SJCRH30 (cell line): ENCODE results near the gene ZNF280B. TPM values are rescaled to one million over a fixed set of nuclear protein-coding genes. Genes with fewer than 3 reads are reported as not detected.
A peak's percentile ranks its signal among the peaks of the same experiment; 100 is the strongest.
"Not testable (repeated sequence)": the region's sequence is repeated elsewhere in the genome, so short reads cannot be mapped to it uniquely, and the experiment has no call there.

Experiments
- DNase-seq, 2 experiments: peaks; one replicate each; pipeline ENCODE4 v3.0.0-alpha.2; 2015 to 2020
- H3K27ac ChIP-seq: fragments of 250-450 bp; sonication (Bioruptor Pico); 2 replicates; pipeline ENCODE4 v1.5.1; 2020; ENCODE audit warnings: mild to moderate bottlenecking, moderate library complexity
- H3K27me3 ChIP-seq: fragments of 250-450 bp; sonication (Bioruptor Pico); 2 replicates; pipeline ENCODE4 v1.5.1; 2020; ENCODE audit warnings: mild to moderate bottlenecking, moderate library complexity
- H3K36me3 ChIP-seq: fragments of 250-450 bp; sonication (Bioruptor Pico); 2 replicates; pipeline ENCODE4 v1.5.1; 2020; ENCODE audit warnings: mild to moderate bottlenecking, moderate library complexity
- H3K4me1 ChIP-seq: fragments of 250-450 bp; sonication (Bioruptor Pico); 2 replicates; pipeline ENCODE4 v1.5.1; 2020; ENCODE audit warnings: mild to moderate bottlenecking, moderate library complexity
- H3K4me3 ChIP-seq: fragments of 250-450 bp; sonication (Bioruptor Pico); 2 replicates; pipeline ENCODE4 v1.5.1; 2020; ENCODE audit warnings: mild to moderate bottlenecking, moderate library complexity
- H3K9me3 ChIP-seq: fragments of 250-450 bp; sonication (Bioruptor Pico); replicated peaks from 2 replicates; pipeline ENCODE4 v1.5.1; 2020; ENCODE audit warnings: mild to moderate bottlenecking, moderate library complexity
- total RNA-seq: library from RNA; depleted of rRNA; stranded (reverse); fragments of >200 nt; shearing (Covaris generic); gene quantifications from 2 replicates; pipeline ENCODE4 v1.2.3, GENCODE V29; 2014; rRNA removed

The ZNF280B gene
- total RNA-seq, 1 experiment from 2014 or later: 0.24 TPM

- Histone ChIP-seq H3K27ac (no peak overlapping the region), H3K9me3 (peaks cover 9% of the 10 kb centered on the region; the same call in 1 of the 2 replicates), H3K36me3 (no peaks in the 10 kb centered on the region), H3K4me1 (peaks cover 5% of the 10 kb centered on the region; the same call in 1 of the 2 replicates), H3K27me3 (no peaks in the 10 kb centered on the region), H3K4me3 (no peak overlapping the region)
- DNase-seq: no peak
Measured at GRCh38 chr22:22454997-22455396, 53.5 kb downstream of the ZNF280B start.

GRCh38 chr22:22452996-22453686, 55.4 kb downstream of the ZNF280B start:
- peaks cover 5% of the 10 kb centered on the region; the same call in 1 of the 2 replicates for H3K4me1 ChIP-seq
- H3K36me3 ChIP-seq: no peaks in the 10 kb centered on the region
- peaks cover 3% of the 10 kb centered on the region; the same call in 1 of the 2 replicates for H3K9me3 ChIP-seq
- H3K27me3 ChIP-seq: no peaks in the 10 kb centered on the region
- H3K4me3 ChIP-seq: no peak overlapping the region
- H3K27ac ChIP-seq: no peak overlapping the region
- DNase-seq: no peak

GRCh38 chr22:22452211-22452610, 56.3 kb downstream of the ZNF280B start:
- peak; percentile 39 to 76 for DNase-seq
- no peaks in the 10 kb centered on the region for H3K36me3 ChIP-seq
- H3K9me3 ChIP-seq: no peaks in the 10 kb centered on the region
- no peak overlapping the region for H3K4me3 ChIP-seq
- no peaks in the 10 kb centered on the region for H3K27me3 ChIP-seq
- H3K4me1 ChIP-seq: peaks cover 6% of the 10 kb centered on the region
- H3K27ac ChIP-seq: no peak overlapping the region

GRCh38 chr22:22450343-22450839, 58.2 kb downstream of the ZNF280B start:
- DNase-seq: peak in 1 of 2 experiments; percentile 25
- Histone ChIP-seq H3K9me3 (no peaks in the 10 kb centered on the region), H3K27me3 (no peaks in the 10 kb centered on the region), H3K36me3 (no peaks in the 10 kb centered on the region), H3K4me1 (peaks cover 17% of the 10 kb centered on the region), H3K4me3 (no peak overlapping the region), H3K27ac (no peak overlapping the region)

GRCh38 chr22:22449819-22450218, 58.7 kb downstream of the ZNF280B start:
- Histone ChIP-seq H3K9me3 (no peaks in the 10 kb centered on the region), H3K36me3 (no peaks in the 10 kb centered on the region), H3K27me3 (no peaks in the 10 kb centered on the region), H3K4me1 (peaks cover 17% of the 10 kb centered on the region), H3K4me3 (no peak overlapping the region), H3K27ac (no peak overlapping the region)
- peak in 1 of 2 experiments; percentile 35 for DNase-seq

DNA sequence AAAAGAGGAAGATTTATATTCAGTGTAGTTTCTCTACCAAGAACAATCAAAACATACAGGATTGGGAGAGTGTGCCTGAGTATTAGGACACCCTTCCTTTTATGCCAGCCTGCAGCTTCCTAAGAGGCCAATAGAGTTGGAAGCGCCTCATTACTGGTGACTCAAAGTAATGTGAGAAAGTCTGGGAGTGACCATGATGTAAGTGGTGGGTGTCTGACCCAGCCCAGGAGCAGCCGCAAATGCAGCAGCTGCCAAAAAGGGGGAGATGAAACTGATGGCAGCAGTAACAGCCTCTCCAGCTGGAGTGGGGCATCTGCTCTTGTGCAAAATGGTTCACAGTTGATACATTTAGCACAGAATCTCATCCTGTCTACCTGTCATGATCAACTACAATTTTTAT, 62.0 kb downstream of the ZNF280B start:
- Histone ChIP-seq H3K36me3 (no peaks in the 10 kb centered on the region), H3K27me3 (no peaks in the 10 kb centered on the region), H3K9me3 (no peaks in the 10 kb centered on the region; the same call in 1 of the 2 replicates), H3K27ac (no peak overlapping the region), H3K4me1 (peaks cover 15% of the 10 kb centered on the region), H3K4me3 (no peak overlapping the region)
- DNase-seq: peak; percentile 83 to 91

DNA sequence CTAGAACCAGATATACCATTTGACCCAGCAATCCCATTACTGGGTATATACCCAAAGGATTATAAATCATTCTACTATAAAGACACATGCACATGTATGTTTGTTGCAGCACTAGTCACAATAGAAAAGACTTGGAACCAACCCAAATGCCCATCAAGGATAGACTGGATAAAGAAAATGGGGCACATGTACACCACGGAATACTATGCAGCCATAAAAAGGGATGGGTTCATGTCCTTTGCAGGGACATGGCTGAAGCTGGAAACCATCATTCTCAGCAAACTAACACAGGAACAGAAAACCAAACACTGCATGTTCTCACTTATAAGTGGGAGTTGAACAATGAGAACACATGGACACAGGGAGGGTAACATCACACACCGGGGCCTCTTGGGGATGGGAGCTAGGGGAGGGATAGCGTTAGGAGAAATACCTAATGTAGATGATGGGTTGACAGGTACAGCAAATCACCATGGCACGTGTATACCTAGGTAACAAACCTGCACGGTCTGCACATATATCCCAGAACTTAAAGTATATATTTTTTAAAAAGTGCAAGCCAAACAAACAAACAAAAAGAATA, 64.4 kb downstream of the ZNF280B start:
- not testable (repeated sequence) for DNase-seq, H3K27ac ChIP-seq, H3K36me3 ChIP-seq, H3K9me3 ChIP-seq, H3K4me3 ChIP-seq, H3K27me3 ChIP-seq
- peaks cover 13% of the 10 kb centered on the region for H3K4me1 ChIP-seq

DNA sequence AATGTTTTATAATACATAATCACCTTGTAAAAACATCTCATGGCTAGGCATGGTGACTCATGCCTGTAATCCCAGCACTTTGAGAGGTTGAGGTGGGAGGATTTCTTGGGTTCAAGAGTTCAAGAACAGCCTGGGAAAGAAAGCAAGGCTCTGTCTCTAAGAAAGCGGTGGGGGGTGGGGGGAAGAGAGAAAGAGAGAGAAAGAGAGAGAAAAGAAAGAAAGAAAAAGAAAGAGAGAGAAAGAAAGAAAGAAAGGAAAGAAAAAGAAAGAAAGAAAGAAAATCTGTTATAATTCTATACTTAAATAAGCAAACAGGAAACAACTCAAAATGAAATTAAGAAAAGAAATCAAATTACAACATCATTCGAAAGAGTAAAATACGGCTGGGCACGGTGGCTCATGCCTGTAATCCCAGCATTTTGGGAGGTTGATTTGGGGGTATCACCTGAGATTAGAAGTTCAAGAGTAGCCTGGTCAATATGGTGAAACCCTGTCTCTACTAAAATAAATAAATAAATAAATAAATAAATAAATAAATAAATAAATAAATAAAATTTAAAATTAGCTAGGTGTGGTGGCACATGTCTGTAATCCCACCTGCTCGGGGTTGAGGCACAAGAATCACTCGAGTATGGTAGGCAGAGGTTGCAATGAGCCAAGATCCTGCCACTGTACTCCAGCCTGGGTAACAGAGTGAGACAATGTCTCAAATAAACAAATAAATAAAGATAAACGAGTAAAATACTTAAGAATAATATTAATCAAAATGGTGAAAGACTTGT, 65.4 kb downstream of the ZNF280B start:
- no peaks in the 10 kb centered on the region for H3K36me3 ChIP-seq
- no peaks in the 10 kb centered on the region; the same call in 1 of the 2 replicates for H3K9me3 ChIP-seq
- no peak overlapping the region for H3K27ac ChIP-seq
- no peak overlapping the region for H3K4me3 ChIP-seq
- no peaks in the 10 kb centered on the region for H3K27me3 ChIP-seq
- peaks cover 13% of the 10 kb centered on the region for H3K4me1 ChIP-seq
- DNase-seq: no peak

- H3K27ac ChIP-seq, H3K4me3 ChIP-seq, H3K9me3 ChIP-seq, H3K27me3 ChIP-seq, H3K4me1 ChIP-seq, H3K36me3 ChIP-seq, DNase-seq: not testable (repeated sequence)
Measured at GRCh38 chr22:22441626-22442025, 66.9 kb downstream of the ZNF280B start.

DNA sequence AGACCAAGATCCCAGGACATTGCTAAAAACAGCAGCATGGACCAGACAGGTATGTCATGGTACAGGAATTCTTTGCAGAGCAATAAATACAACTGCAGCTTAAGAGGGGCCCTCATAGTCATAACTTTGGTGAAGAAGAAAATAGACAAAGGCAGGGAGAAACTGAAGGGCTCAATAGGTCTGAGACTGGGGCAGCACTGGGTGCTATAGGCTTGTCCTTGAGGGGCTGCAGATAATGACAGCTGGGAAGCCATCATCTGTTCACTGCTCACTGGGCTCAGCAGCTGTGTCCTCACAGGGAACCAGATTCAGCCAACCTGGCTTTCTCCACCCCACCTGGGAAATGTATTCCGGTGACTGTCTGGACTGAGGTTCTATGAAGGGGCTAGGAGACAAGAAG, 68.4 kb downstream of the ZNF280B start:
- Histone ChIP-seq H3K27ac (no peak overlapping the region), H3K4me1 (no peaks in the 10 kb centered on the region), H3K9me3 (no peaks in the 10 kb centered on the region; the same call in 1 of the 2 replicates), H3K4me3 (no peak overlapping the region), H3K36me3 (no peaks in the 10 kb centered on the region), H3K27me3 (no peaks in the 10 kb centered on the region)
- DNase-seq: no peak

Other genes starting within 250 kb of the ZNF280B start
- 1.8 and 1.9 TPM in 2 replicates for gene ZNF280A, start 11.5 kb upstream of the ZNF280B start, total RNA-seq
- not detected in 2 replicates for gene PRAME, start 50.5 kb upstream of the ZNF280B start, total RNA-seq
- gene GGTLC2, start 135.9 kb upstream of the ZNF280B start, total RNA-seq: not detected in 2 replicates